HCT116 (cell line): ENCODE results near the gene GALNT2. TPM values are rescaled to one million over a fixed set of nuclear protein-coding genes. Genes with fewer than 3 reads are reported as not detected.

ENCODE experiments used
- ATAC-seq: fragments of 200-7000 bp; cut with Tn5 transposase; 2 replicates; pipeline ENCODE4 v1.9.1; 2020; ENCODE audit warnings: mild to moderate bottlenecking, moderate library complexity
- BruUV-seq: library from RNA; stranded (reverse); fragments of 400-500 nt; replicated peaks from 2 replicates; lab custom pipeline; 2021; lab: Mats Ljungman, UMichigan
- CTCF ChIA-PET: fragments of 300-600 bp; sonication (Branson Sonifier 250); formaldehyde crosslinking; loops from one replicate; lab custom pipeline; 2021; ENCODE audit warnings: antibody characterized with exemption; lab: Charles Lee
- POLR2A ChIA-PET: fragments of 300-600, 350-600 bp; sonication (Branson Sonifier 250); formaldehyde crosslinking; loops from one replicate; lab custom pipeline; 2021; ENCODE audit warnings: antibody characterized with exemption; lab: Charles Lee
- RAD21 ChIA-PET, 2 experiments: fragments of 300-600 bp; sonication (Branson Sonifier 250); formaldehyde crosslinking; loops; one replicate each; lab custom pipeline; 2023; ENCODE audit warnings: low total read pairs in 2 of 2; ENCODE audit not compliant: uncharacterized antibody in 2 of 2, unreplicated experiment in 2 of 2, low non-redundant PET in 1 of 2; lab: Charles Lee
- DNase-seq: peaks from one replicate; pipeline ENCODE4 v3.0.0-alpha.2; 2010; ENCODE audit warnings: low read depth, low spot score
- H2AFZ ChIP-seq: fragments of 200-600 bp; shearing (Covaris generic), sonication (generic); 2 replicates; pipeline ENCODE4 v1.6.1; 2017; ENCODE audit warnings: low read depth, mixed run types, mixed read lengths, antibody characterized with exemption, low read length; ENCODE audit not compliant: poor library complexity, severe bottlenecking
- H3K27ac ChIP-seq: 2 replicates; pipeline ENCODE4 v1.5.1; 2012; ENCODE audit warnings: low read depth, low read length
- H3K27me3 ChIP-seq: fragments of 200-600 bp; sonication (generic); 2 replicates; pipeline ENCODE4 v1.6.1; 2016; ENCODE audit warnings: mixed run types, low read length, mixed read lengths; ENCODE audit not compliant: insufficient read depth
- H3K36me3 ChIP-seq, 2 experiments: fragments of 200-500 bp in 1 of 2; fragments of 200-600 bp in 1 of 2; sonication (Bioruptor generic) in 1 of 2; sonication (generic) in 1 of 2; 2 replicates each; pipeline versions ENCODE4 v1.5.1 to v1.6.1; 2014 to 2016; ENCODE audit warnings: low read length in 2 of 2, inconsistent platforms in 1 of 2, mixed read lengths in 1 of 2, mixed run types in 1 of 2; ENCODE audit not compliant: insufficient read depth in 2 of 2, control insufficient read depth in 1 of 2
- H3K4me1 ChIP-seq, 2 experiments: fragments of 200-600 bp in 1 of 2; sonication (generic) in 1 of 2; 2 replicates each; pipeline versions ENCODE4 v1.5.1 to v1.6.1; 2012 to 2017; ENCODE audit warnings: low read length in 2 of 2, inconsistent platforms in 1 of 2, mild to moderate bottlenecking in 1 of 2, mixed read lengths in 1 of 2, mixed run types in 1 of 2, moderate library complexity in 1 of 2; ENCODE audit not compliant: insufficient read depth in 2 of 2, control insufficient read depth in 1 of 2
- H3K4me2 ChIP-seq: fragments of 200-600 bp; sonication (generic); 2 replicates; pipeline ENCODE4 v1.6.1; 2017; ENCODE audit warnings: mixed run types, low read length, mixed read lengths
- H3K4me3 ChIP-seq, 2 experiments: fragments of 200-600 bp in 1 of 2; sonication (generic) in 1 of 2; replicated peaks in 1 of 2; 2 replicates each; pipeline ENCODE4 v1.5.1; 2011 to 2016; ENCODE audit warnings: low read length in 2 of 2, control low read depth in 1 of 2, low read depth in 1 of 2, mild to moderate bottlenecking in 1 of 2, mixed read lengths in 1 of 2, mixed run types in 1 of 2
- H3K79me2 ChIP-seq: fragments of 200-600 bp; sonication (generic); 2 replicates; pipeline ENCODE4 v1.6.1; 2017; ENCODE audit warnings: mild to moderate bottlenecking, mixed run types, low read length, moderate library complexity, mixed read lengths; ENCODE audit not compliant: insufficient read depth
- H3K9ac ChIP-seq: fragments of 200-600 bp; sonication (generic); 2 replicates; pipeline ENCODE4 v1.6.1; 2016; ENCODE audit warnings: low read length, mixed read lengths
- H3K9me2 ChIP-seq: fragments of 200-600 bp; sonication (generic), shearing (Covaris generic); 2 replicates; pipeline ENCODE4 v1.6.1; 2017; ENCODE audit warnings: mixed run types, mild to moderate bottlenecking, moderate library complexity; ENCODE audit not compliant: insufficient read depth
- H3K9me3 ChIP-seq, 2 experiments: fragments of 200-500 bp in 1 of 2; fragments of 200-600 bp in 1 of 2; sonication (Bioruptor generic) in 1 of 2; sonication (generic) in 1 of 2; 2 replicates each; pipeline ENCODE4 v1.6.1; 2014 to 2017; ENCODE audit warnings: low read length in 2 of 2, mixed read lengths in 2 of 2, inconsistent platforms in 1 of 2, low read depth in 1 of 2, mild to moderate bottlenecking in 1 of 2, mixed run types in 1 of 2, moderate library complexity in 1 of 2; ENCODE audit not compliant: control insufficient read depth in 1 of 2, insufficient read depth in 1 of 2
- H4K20me1 ChIP-seq: fragments of 200-600 bp; sonication (generic), shearing (Covaris generic); 2 replicates; pipeline ENCODE4 v1.6.1; 2017; ENCODE audit warnings: mixed run types, mild to moderate bottlenecking, moderate library complexity; ENCODE audit not compliant: insufficient read depth
- CEBPB ChIP-seq: IDR thresholded peaks from 2 replicates; pipeline ENCODE4 v1.6.1; 2012; ENCODE audit warnings: low read depth
- ELF1 ChIP-seq: IDR thresholded peaks from 2 replicates; pipeline ENCODE4 v1.6.1; 2012; ENCODE audit warnings: low read depth, borderline replicate concordance
- EZH2phosphoT487 ChIP-seq: fragments of 200-600 bp; IDR thresholded peaks from 2 replicates; pipeline ENCODE4 v1.6.1; 2018; ENCODE audit warnings: antibody characterized with exemption, borderline replicate concordance
- POLR2AphosphoS5 ChIP-seq: IDR thresholded peaks from 2 replicates; pipeline ENCODE4 v1.6.1; 2011; ENCODE audit warnings: mild to moderate bottlenecking, low read depth, low read length, moderate library complexity
- SIN3A ChIP-seq: IDR thresholded peaks from 2 replicates; pipeline ENCODE4 v1.6.1; 2012; ENCODE audit warnings: low read depth
- SP1 ChIP-seq: IDR thresholded peaks from 2 replicates; pipeline ENCODE4 v1.6.1; 2012; ENCODE audit warnings: low read depth
- TCF7L2 ChIP-seq: IDR thresholded peaks from 2 replicates; pipeline ENCODE4 v1.7.0; 2011; ENCODE audit warnings: borderline replicate concordance, inconsistent platforms; ENCODE audit not compliant: insufficient read depth, insufficient read length; ENCODE audit errors: extremely low read depth
- ZFX ChIP-seq: fragments of 450-650 bp; IDR thresholded peaks from 2 replicates; pipeline ENCODE4 v1.6.1; 2017
- intact Hi-C: fragments of 100-400 bp; cut with micrococcal nuclease; formaldehyde crosslinking; loops from 2 replicates; pipeline ENCODE4 v1.10.0; 2022
- total RNA-seq: library from RNA; stranded (reverse); gene quantifications from one replicate; pipeline ENCODE4 v1.2.1, GENCODE V29; 2021; ENCODE audit not compliant: unreplicated experiment

Gene GALNT2
- total RNA-seq, 1 experiment from 2014 or later, result 40.8 TPM

DNA sequence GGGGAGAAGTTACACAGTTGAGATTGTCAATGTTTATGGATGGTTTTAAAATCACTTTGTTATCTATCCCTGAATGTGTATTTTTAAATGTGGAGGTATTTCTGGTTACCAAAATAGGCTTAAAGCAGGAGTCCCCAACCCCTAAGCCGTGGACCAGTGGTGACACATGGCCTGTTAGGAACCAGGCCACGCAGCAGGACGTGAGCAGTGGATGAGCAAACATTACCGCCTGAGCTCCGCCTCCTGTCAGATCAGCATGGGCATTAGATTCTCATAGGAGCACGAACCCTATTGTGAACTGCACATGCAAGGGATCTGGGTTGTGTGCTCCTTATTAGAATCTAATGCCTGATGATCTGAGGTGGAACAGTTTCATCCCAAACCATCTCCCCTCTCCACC, 151.6 kb downstream of the GALNT2 start:
- BruUV-seq, result no TSS peak
- DNase-seq, result no peak
- RAD21 ChIA-PET, result no interaction called here
- intact Hi-C loops, result no loop called here
- ATAC-seq, result no peak
- POLR2A ChIA-PET, result no interaction called here
- H3K27ac ChIP-seq, result no peak overlapping the region
- TF ChIP-seq ELF1 (no peak), SP1 (no peak), ZFX (no peak), SIN3A (no peak)
- TF ChIP-seq, all 23 proteins: peak for 0
- Histone ChIP-seq H3K9me3 (no peaks in the 10 kb centered on the region), H3K4me3 (no peak overlapping the region), H3K27me3 (no peaks in the 10 kb centered on the region), H4K20me1 (no peaks in the 10 kb centered on the region), H3K9ac (no peak overlapping the region), H3K9me2 (no peaks in the 10 kb centered on the region; the same call in 1 of the 2 replicates), H3K4me2 (no peak overlapping the region), H3K79me2 (no peaks in the 10 kb centered on the region), H3K36me3 (no peaks in the 10 kb centered on the region), H2AFZ (no peak overlapping the region), H3K4me1 (no peaks in the 10 kb centered on the region)
- CTCF ChIA-PET, result no interaction called here

- Histone ChIP-seq H3K27me3 (no peaks in the 10 kb centered on the region), H3K9me3 (no peaks in the 10 kb centered on the region), H3K4me2 (no peak overlapping the region), H3K27ac (no peak overlapping the region), H2AFZ (no peak overlapping the region), H3K36me3 (no peaks in the 10 kb centered on the region), H3K9ac (no peak overlapping the region), H3K4me1 (no peaks in the 10 kb centered on the region), H3K79me2 (no peaks in the 10 kb centered on the region), H3K9me2 (no peaks in the 10 kb centered on the region; the same call in 1 of the 2 replicates), H4K20me1 (no peaks in the 10 kb centered on the region), H3K4me3 (no peak overlapping the region)
- DNase-seq, result no peak
- CTCF ChIA-PET, result no interaction called here
- RAD21 ChIA-PET, result no interaction called here
- ATAC-seq, result no peak
- no TSS peak for BruUV-seq
- TF ChIP-seq POLR2AphosphoS5 (no peak), TCF7L2 (no peak), CEBPB (no peak), EZH2phosphoT487 (no peak)
- POLR2A ChIA-PET, result no interaction called here
- intact Hi-C loops, result no loop called here
Measured at GRCh38 chr1:230219174-230220067, 152.4 kb downstream of the GALNT2 start.
